Stimulated activated memory B cell treated with anti-CD40 and anti-IgM and Interleukin-4, amounts not matched to agents 10 μg/mL and 1 μg/mL and 100 μg/mL, for 72 hours (primary cell): ENCODE measurements around the gene FAS.

Experiments
- ATAC-seq: fragments of 150-1000 bp; cut with Tn5 transposase; 2 replicates; pipeline ENCODE4 v1.10.0; 2021
- H3K27ac Mint-ChIP-seq: one replicate; pipeline ENCODE4 v1.8.0; 2022; ENCODE audit warnings: mild to moderate bottlenecking, mixed read lengths
- H3K27me3 Mint-ChIP-seq: one replicate; pipeline ENCODE4 v1.8.0; 2022; ENCODE audit warnings: mixed read lengths
- H3K36me3 Mint-ChIP-seq: one replicate; pipeline ENCODE4 v1.8.0; 2022; ENCODE audit warnings: mixed read lengths
- H3K4me1 Mint-ChIP-seq: one replicate; pipeline ENCODE4 v1.8.0; 2022; ENCODE audit warnings: mixed read lengths
- H3K4me3 Mint-ChIP-seq: one replicate; pipeline ENCODE4 v1.8.0; 2022; ENCODE audit warnings: mild to moderate bottlenecking, moderate library complexity, mixed read lengths
- H3K9me3 Mint-ChIP-seq: one replicate; pipeline ENCODE4 v1.8.0; 2022; ENCODE audit warnings: mixed read lengths

Gene FAS

GRCh38 chr10:88962336-88962735 is 28.3 kb upstream of the FAS start:
- Mint-ChIP-seq H3K4me3 (no peak overlapping the region), H3K4me1 (no peaks in the 10 kb centered on the region), H3K36me3 (peaks cover 12% of the 10 kb centered on the region), H3K27me3 (no peaks in the 10 kb centered on the region), H3K9me3 (no peaks in the 10 kb centered on the region), H3K27ac (no peak overlapping the region)
- ATAC-seq: no peak

GRCh38 chr10:88963318-88963717 is 27.3 kb upstream of the FAS start:
- Mint-ChIP-seq H3K4me1 (no peaks in the 10 kb centered on the region), H3K36me3 (peaks cover 12% of the 10 kb centered on the region), H3K27me3 (no peaks in the 10 kb centered on the region), H3K9me3 (no peaks in the 10 kb centered on the region), H3K4me3 (no peak overlapping the region), H3K27ac (no peak overlapping the region)
- ATAC-seq: no peak

DNA sequence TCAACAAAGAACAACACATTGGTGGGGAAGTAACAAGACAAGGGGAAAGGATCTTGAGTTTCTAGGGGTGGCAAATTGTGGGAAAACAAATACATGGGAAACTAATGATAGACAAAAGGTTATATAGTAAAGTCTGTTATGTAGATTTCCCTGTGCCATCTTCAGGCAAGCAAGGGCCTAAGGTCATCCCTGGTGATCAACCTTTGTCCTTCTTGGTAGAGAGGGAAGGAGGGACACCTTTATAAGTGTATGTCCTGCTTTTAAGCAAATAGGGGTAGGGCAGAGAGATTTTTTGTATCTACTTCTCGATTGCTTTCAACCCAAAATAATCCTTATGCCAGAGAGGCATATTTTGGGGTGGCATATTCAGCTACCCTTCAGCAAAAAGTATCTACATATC is 26.2 kb upstream of the FAS start:
- H3K9me3 Mint-ChIP-seq: no peaks in the 10 kb centered on the region
- H3K27ac Mint-ChIP-seq: no peak overlapping the region
- H3K36me3 Mint-ChIP-seq: peaks cover 12% of the 10 kb centered on the region
- H3K27me3 Mint-ChIP-seq: no peaks in the 10 kb centered on the region
- no peak overlapping the region for H3K4me3 Mint-ChIP-seq
- no peaks in the 10 kb centered on the region for H3K4me1 Mint-ChIP-seq
- ATAC-seq: no peak

- H3K4me1 Mint-ChIP-seq: no peaks in the 10 kb centered on the region
- H3K9me3 Mint-ChIP-seq: no peaks in the 10 kb centered on the region
- ATAC-seq: no peak
- H3K4me3 Mint-ChIP-seq: no peak overlapping the region
- no peak overlapping the region for H3K27ac Mint-ChIP-seq
- H3K27me3 Mint-ChIP-seq: no peaks in the 10 kb centered on the region
- peaks cover 12% of the 10 kb centered on the region for H3K36me3 Mint-ChIP-seq
These were observed 25.7 kb upstream of the FAS start for GRCh38 chr10:88964869-88965415.

GRCh38 chr10:88966797-88967196 is 23.8 kb upstream of the FAS start:
- Mint-ChIP-seq H3K4me1 (no peaks in the 10 kb centered on the region), H3K36me3 (peaks cover 12% of the 10 kb centered on the region), H3K27ac (no peak overlapping the region), H3K27me3 (no peaks in the 10 kb centered on the region), H3K4me3 (no peak overlapping the region), H3K9me3 (no peaks in the 10 kb centered on the region)
- no peak for ATAC-seq

DNA sequence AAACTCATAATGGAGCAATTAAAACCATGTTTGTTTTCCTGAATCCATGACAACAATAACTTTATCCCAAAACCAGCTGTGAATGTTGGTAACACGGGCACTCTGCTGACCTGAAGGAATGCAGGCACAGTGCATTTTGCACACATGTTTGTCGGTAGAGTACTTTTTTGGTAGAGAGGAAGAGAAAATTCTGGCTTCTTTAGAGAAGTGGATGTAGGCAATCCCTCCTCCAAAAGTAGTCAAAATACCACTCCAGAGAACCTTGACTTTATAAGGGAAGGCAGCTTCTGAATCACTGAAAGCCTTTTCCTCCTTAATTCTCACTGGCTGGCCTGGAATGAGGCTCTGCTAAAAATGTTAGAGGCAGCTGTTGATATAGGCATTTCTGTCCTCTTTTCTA is 22.2 kb upstream of the FAS start:
- Mint-ChIP-seq H3K27ac (no peak overlapping the region), H3K27me3 (no peaks in the 10 kb centered on the region), H3K36me3 (peaks cover 5% of the 10 kb centered on the region), H3K4me1 (no peaks in the 10 kb centered on the region), H3K4me3 (no peak overlapping the region), H3K9me3 (no peaks in the 10 kb centered on the region)
- no peak for ATAC-seq

DNA sequence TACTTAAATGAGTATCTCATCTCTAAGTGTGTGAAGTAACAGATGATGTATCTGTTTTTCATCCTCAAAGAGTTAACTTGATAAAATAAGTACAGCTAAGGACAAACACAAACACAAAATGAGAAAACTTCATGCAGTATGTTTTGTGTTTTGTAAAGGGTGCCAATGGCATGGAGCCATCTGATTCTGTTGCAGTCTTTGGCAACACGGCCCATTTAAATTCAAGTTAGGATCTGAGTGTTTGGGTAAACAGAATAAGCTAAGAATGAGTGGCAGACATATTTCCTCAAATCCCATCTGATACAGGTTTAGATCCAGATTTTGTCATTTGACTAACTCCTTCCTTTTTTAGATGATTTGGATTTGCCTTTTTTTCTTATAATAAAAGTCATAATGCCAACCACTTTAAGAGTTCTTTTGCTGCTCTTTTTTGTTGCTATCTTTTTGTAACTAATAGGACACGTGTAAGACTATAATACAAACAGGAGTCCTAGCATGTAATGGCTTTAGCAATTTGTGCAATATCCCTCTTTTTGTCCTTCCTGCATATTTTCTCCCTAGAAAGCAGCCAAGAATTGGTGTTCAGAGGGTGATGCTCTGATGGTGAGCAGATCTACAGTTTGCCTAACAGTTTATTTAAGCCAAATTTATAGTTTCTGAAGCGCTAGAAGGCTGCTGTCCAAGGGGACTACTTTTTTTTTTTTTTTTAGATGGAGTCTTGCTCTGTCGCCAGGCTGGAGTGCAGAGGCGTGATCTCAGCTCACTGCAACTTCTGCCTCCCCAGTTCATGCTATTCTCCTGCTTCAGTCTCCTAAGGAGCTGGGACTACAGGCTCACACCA is 19.2 kb upstream of the FAS start:
- Mint-ChIP-seq H3K27me3 (no peaks in the 10 kb centered on the region), H3K4me1 (peaks cover 10% of the 10 kb centered on the region), H3K36me3 (peaks cover 5% of the 10 kb centered on the region), H3K4me3 (no peak overlapping the region), H3K9me3 (no peaks in the 10 kb centered on the region), H3K27ac (no peak overlapping the region)
- ATAC-seq: no peak

DNA sequence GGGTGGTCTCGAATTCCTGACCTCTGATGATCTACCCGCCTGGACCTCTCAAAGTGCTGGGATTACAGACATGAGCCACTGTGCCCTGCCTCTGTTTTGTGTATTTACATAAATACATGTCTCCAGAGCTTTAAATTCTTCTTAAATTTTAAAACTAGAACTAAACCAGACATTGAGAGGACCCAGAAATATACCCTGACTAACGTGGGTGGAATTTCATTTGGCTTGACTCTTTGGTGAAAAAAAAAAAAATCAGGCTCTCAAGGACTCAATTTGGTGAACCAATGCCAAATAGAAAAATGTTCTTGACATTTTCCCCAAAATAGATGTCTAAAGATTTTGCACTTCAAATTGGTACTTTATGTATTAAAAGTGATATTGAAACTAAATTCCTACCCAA is 16.6 kb upstream of the FAS start:
- no peaks in the 10 kb centered on the region for H3K9me3 Mint-ChIP-seq
- H3K27ac Mint-ChIP-seq: no peak overlapping the region
- H3K27me3 Mint-ChIP-seq: no peaks in the 10 kb centered on the region
- H3K36me3 Mint-ChIP-seq: peaks cover 5% of the 10 kb centered on the region
- ATAC-seq: no peak
- peaks cover 10% of the 10 kb centered on the region for H3K4me1 Mint-ChIP-seq
- H3K4me3 Mint-ChIP-seq: no peak overlapping the region

- peaks cover 10% of the 10 kb centered on the region for H3K4me1 Mint-ChIP-seq
- peak overlapping the region; percentile 100 for H3K4me3 Mint-ChIP-seq
- peak overlapping the region; percentile 100 for H3K27ac Mint-ChIP-seq
- H3K9me3 Mint-ChIP-seq: no peaks in the 10 kb centered on the region
- no peaks in the 10 kb centered on the region for H3K27me3 Mint-ChIP-seq
- H3K36me3 Mint-ChIP-seq: peaks cover 5% of the 10 kb centered on the region
- ATAC-seq: no peak
These were observed 15.9 kb upstream of the FAS start for GRCh38 chr10:88974446-88975376.

DNA sequence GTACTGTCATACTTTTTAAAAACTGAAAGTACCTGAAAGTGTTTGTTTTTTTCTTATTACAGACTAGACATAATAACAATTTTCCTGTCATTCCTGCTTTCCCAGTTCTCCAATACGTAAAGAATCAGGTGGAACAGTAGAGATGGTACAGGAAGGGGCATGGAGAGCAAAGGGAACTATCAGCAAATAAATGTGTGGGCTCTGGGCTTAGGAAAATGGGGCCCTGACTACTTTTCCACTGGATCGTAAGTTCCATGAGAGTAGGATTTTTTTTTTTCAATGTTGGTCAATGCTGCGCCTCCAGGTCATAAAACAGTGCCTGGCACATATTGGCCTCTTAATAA is 15.2 kb upstream of the FAS start:
- peak overlapping the region; percentile 100 for H3K4me3 Mint-ChIP-seq
- H3K27ac Mint-ChIP-seq: peak overlapping the region; percentile 100
- peaks cover 5% of the 10 kb centered on the region for H3K36me3 Mint-ChIP-seq
- H3K9me3 Mint-ChIP-seq: no peaks in the 10 kb centered on the region
- no peak for ATAC-seq
- H3K4me1 Mint-ChIP-seq: peaks cover 10% of the 10 kb centered on the region
- no peaks in the 10 kb centered on the region for H3K27me3 Mint-ChIP-seq

GRCh38 chr10:88978463-88978862 is 12.1 kb upstream of the FAS start:
- H3K27me3 Mint-ChIP-seq: no peaks in the 10 kb centered on the region
- H3K9me3 Mint-ChIP-seq: no peaks in the 10 kb centered on the region
- H3K4me1 Mint-ChIP-seq: peaks cover 10% of the 10 kb centered on the region
- no peak for ATAC-seq
- no peak overlapping the region for H3K27ac Mint-ChIP-seq
- peaks cover 5% of the 10 kb centered on the region for H3K36me3 Mint-ChIP-seq
- no peak overlapping the region for H3K4me3 Mint-ChIP-seq

DNA sequence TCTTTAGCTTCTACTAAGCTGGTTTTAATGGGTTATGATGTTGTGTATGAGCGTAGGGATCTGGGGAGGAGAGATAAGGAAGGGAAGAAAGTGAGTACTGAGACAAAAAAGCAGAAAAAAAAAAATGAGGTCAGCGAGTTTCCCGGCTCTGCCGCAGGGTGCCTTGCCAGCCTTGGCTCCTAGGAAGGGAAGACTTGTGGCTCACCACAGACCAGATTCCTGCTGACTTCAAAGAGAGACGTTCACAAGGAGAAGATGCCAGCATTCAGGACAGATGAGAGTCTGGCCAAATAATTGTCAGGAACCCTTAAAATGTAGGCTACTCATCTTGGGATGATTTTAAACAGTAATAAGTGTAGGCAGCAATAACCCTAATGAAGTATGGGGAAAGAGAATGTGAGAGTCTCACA is 11.4 kb upstream of the FAS start:
- Mint-ChIP-seq H3K27ac (no peak overlapping the region), H3K4me1 (peaks cover 16% of the 10 kb centered on the region), H3K27me3 (no peaks in the 10 kb centered on the region), H3K9me3 (no peaks in the 10 kb centered on the region), H3K36me3 (peaks cover 5% of the 10 kb centered on the region), H3K4me3 (no peak overlapping the region)
- no peak for ATAC-seq

GRCh38 chr10:88979603-88980002 is 11.0 kb upstream of the FAS start:
- Mint-ChIP-seq H3K9me3 (no peaks in the 10 kb centered on the region), H3K27me3 (no peaks in the 10 kb centered on the region), H3K36me3 (peaks cover 5% of the 10 kb centered on the region), H3K4me3 (no peak overlapping the region), H3K4me1 (peaks cover 20% of the 10 kb centered on the region), H3K27ac (no peak overlapping the region)
- no peak for ATAC-seq

DNA sequence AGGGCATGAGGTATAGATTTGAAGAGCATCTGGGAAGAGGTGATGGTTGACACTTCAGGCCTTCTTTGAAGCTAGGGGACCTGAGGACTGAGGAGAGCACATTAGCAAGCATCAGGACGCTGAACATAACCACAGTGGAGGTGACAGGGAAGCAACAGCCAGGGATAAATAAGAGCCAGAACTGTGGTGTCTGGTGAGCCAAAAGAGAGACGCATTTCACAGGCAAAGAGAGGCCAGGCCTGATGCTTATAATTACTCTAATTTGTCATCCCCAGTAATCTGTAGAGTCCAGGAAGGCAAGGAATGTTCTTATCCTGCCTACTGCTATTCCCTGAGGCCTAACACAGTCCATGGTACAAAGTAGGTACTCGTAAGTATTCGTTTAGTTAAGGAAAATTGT is 10.4 kb upstream of the FAS start:
- Mint-ChIP-seq H3K9me3 (no peaks in the 10 kb centered on the region), H3K4me3 (no peak overlapping the region), H3K36me3 (peaks cover under 1% of the 10 kb centered on the region), H3K4me1 (peaks cover 13% of the 10 kb centered on the region), H3K27ac (no peak overlapping the region), H3K27me3 (no peaks in the 10 kb centered on the region)
- ATAC-seq: no peak

GRCh38 chr10:88980800-88981199 is 9.8 kb upstream of the FAS start:
- Mint-ChIP-seq H3K9me3 (no peaks in the 10 kb centered on the region), H3K36me3 (no peaks in the 10 kb centered on the region), H3K4me1 (peaks cover 10% of the 10 kb centered on the region), H3K4me3 (no peak overlapping the region), H3K27me3 (no peaks in the 10 kb centered on the region), H3K27ac (no peak overlapping the region)
- ATAC-seq: no peak
